ENCODE results near the gene STARD10.

The STARD10 gene

DNA sequence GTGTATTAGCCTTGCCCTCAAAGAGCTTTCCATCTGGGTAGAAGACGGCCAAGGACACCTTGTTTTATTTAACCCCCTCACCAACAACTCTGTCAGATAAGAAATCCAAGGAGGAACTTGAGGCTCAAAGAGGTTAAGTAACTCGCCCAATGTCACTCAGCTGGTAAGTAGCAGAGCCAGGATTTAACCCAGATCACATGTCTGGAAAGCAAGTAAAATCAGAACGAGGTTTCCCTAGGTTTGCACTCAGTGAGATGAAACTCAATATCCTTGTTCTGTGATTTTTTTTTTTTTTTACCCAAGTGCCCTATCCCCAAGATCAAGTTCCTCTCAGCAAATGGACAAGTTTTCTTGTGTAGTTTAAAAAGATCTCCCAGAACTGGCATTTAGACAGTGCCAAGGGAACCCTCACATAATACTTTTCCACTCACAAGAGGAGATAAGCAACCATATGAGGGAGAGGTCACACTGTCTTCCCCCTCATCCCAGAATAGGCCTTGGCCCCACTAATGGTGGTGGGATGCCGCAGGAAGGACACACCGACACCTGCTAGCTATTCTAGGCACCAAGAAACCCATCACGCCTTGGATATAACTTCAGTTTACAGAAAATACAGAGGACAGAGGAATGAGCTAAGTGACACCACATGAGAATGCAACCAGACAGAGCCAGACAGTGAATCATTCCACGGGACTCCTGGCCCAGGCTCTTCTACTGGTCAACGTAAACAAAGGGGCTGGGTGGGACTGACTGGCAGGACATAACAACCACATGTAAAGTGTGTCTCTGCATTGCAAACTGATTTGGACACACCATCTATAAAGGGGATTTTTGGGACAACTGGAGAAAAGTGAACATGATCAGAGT lies 33.1 kb downstream of the STARD10 start:
- DNase-seq, result no peak

- DNase-seq, result no peak
Measured at GRCh38 chr11:72759468-72759985, 34.3 kb downstream of the STARD10 start.

- peak; percentile 91 for DNase-seq
Measured at GRCh38 chr11:72758690-72759389, 35.0 kb downstream of the STARD10 start.

GRCh38 chr11:72758304-72758689 lies 35.5 kb downstream of the STARD10 start:
- DNase-seq, result no peak

DNA sequence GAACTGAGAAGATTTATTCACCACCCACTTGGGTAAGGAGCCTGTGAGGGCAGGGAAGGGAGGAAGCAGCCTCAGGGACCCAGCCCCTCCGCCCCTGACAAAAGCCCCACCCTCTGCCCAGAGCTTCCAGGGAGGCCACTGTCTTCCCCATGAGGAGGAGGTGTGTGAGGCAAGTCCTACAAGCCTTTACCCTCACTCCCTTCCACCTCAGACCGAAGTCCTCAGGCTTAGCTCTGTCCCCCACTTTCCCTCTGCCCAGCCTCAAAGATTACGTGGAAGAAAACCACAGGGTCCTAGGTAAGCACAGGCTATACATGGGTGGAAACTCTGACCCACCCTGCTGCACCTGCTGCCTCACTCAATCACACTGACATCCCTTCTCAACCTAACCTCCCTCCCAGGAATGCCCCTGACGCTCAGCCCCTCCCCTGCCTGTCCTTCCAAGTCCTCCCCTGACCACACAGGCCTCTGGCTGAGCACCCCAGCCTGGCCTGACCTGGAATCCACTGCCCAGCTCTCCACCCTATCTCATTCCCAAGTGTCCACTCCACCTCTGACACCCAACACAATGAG lies 38.0 kb downstream of the STARD10 start:
- no peak for DNase-seq

- no peak for DNase-seq
Measured at GRCh38 chr11:72754544-72755155, 39.2 kb downstream of the STARD10 start.

GRCh38 chr11:72754149-72754543 lies 39.7 kb downstream of the STARD10 start:
- no peak for DNase-seq

- no peak for DNase-seq
Measured at GRCh38 chr11:72753341-72754148, 40.3 kb downstream of the STARD10 start.

DNA sequence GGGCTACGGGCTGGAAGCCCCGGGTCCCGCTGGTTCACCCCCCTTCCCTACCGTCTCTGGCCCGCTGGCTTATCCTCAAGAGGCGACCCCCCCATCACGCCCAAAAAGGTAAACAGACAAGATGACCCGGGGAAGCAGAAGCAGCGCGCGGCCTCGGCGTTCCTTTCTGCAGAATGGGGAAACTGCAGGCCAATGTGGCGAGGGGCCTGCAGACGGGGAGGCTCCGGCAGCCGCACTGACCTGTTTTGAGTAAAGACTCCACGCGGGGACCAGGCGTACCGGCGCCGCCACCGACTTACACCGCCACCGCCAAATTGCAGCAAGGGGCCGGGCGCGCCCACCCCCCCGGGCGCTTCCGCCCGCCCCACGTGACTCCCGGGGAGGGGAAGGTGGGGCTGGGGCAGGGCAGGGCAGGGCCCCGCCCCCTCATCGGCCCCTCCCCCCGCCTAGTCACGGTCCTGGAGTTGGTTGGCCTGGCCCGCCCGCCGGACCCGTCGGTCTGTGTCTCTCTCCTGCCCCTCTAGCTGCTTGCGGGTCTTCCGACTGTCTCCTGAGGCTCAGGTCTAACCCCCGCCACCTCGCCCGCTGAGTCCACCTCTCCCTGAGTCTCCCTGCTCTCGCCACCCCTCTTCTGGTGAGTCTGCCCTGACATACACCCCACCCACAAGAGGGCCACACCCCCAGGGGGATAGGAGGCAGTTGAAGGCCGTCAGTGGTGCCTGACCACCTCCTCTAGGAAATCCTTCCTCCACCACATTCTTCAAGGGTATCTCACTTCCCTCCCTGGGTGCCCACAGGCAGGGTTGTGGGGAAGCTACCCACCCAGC lies 41.5 kb downstream of the STARD10 start, which contains the start of gene ARAP1:
ARAP1 (minus strand) TSS at position 321 of the 827 bp plus-strand sequence. CDS start 25,280 bp downstream, outside the sequence.
- peak; percentile 27 for DNase-seq

- DNase-seq, result no peak
Measured at GRCh38 chr11:72751116-72752087, 42.4 kb downstream of the STARD10 start.

GRCh38 chr11:72750556-72751115 lies 43.2 kb downstream of the STARD10 start:
- DNase-seq, result no peak

DNA sequence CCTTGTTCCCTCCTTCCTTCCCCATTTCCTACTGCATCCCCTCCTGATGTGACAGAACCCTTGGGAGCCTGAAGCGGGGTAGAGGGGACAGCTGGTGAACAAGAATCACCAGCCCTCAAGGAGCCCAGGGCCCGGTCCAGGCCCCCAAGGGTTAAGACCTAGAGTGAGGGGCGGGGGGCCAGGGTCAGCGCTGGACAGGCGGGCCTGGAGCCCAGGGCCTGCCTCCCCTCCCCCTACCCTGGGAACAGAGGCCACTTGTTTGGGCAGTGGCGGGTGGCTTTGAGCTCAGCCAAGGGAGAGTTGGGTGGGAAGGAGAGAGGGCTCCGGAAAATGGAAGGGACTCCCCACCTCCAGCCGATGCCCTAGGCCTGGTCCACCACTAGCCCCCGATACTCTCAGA lies 43.8 kb downstream of the STARD10 start:
- DNase-seq, result no peak

GRCh38 chr11:72747289-72747855 lies 46.5 kb downstream of the STARD10 start:
- DNase-seq, result no peak

DNA sequence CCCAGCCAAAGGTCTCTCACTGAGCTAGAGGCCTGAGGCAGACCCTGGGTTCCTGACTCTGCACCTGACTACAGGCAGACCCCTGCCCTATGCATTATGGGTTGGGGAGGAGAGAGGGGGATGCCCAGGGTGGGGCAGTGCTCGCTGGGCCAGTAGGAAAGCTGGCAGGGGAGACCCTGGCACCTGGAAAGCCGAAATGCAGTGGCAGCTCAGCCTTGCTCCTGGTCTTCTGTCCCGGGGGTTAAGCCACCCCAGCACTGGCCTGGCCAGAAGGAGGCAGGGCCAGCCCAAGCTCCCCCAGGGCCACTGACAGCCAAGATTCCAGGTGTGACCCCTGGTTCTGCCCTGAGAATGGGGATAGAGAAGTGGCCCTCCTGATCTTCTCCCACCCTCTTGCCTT lies 47.0 kb downstream of the STARD10 start:
- no peak for DNase-seq

DNA sequence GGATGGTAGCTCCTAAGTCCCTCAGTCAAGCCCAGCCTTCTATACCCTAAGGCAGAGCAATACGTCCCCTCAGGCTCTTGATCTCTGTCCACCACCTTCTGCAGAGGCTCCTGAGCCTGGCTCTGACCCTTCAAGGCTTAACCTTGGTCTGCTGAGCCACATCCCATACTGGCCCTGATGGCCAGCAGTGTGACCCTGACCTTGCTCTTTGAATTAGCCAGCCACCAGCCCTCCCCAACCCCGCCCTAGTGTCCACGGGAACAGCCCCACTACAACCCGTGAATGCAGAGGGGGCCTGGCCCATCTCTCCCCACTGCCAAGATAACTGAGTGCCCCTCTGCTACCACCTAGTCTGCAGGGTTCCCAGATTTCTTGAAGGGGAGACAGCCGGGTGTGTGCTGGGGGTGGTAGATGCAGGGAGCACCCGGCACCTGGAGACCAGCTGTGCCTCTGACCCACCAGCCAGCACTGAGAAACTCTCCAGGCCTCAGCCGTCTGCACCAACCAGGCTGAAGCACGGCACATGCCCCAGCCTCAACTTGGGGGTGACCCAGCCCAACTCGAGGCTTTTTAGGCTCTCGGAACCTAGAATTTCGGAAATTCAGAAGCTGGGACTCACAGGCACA lies 47.8 kb downstream of the STARD10 start:
- no peak for DNase-seq

DNA sequence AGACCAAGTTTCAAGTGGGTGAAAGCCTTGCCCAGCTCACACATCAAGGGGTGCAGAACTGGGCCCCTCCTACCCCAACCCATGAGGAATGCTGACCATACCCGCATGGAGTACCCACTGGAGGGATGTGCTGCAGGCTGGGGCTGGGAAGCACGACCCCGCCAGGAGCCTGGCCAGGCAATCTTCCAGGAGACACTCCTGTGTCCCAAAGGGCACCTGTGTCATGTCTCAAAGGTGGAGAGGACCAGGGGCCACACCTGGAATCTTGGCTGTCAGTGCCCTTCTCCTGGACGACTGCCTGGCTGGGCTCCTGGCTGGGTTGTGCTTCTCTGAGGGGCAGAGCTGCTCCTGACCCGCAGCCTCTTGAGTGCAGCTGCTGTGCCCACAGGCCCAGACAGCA lies 48.3 kb downstream of the STARD10 start:
- DNase-seq, result no peak

GRCh38 chr11:72744474-72744873 lies 49.4 kb downstream of the STARD10 start:
- DNase-seq, result no peak

DNA sequence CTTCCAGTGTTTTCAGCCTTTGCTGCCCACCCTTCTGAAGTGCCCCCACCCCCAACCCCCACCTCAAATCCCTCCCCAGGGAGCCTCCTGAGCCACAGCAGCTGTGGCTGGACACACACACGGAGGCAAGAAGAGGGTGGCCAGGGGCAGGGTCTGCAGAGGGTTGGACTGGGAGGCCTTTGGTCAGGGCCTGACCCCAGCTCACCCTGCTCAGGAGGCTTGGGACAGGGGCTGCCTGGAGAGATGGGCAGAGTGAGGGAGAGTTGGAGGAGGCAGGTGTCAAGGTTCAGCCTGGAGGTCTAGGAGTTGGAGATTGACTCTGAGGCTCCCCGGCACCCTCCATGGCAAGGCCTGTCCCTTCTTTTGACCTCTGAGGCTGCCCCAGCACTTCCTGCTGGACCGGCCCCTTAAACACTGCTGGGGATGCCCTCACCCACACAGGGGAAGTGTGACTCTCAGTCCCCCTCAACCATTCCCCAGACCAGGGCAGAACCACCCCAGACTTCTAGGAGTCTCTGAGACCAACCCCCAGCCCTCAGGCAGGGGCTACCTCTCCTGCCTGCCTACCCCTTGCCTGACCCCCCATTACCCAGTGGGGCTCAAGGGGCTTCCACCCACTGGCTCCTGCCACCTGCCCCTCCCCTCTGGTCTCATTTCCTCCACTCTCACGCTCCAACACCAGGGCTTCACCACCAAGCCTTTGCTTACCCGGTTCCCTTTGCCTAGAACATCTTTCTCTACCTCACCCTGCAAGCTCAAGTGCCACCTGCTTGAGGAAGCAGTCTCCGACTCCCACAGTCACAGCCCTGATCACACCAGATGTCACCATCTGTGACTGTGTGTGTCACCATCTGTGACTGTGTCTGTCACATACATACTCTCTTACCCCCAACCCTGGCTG lies 50.3 kb downstream of the STARD10 start:
- DNase-seq, result no peak

All from SHP77 treated with DMSO at 0.1 percent for 48 hours (cell line).